Measurements from ENCODE around the gene FBXW11. TPM values are rescaled to one million over a fixed set of nuclear protein-coding genes. Genes with fewer than 3 reads are reported as not detected.

FBXW11 gene
- total RNA-seq, 1 experiment from 2014 or later, result 58.3 TPM

Other genes with a start within 250 kb of the FBXW11 start
- not detected in 2 replicates for gene SMIM23, start 220.8 kb downstream of the FBXW11 start, total RNA-seq (2014; rRNA removed; shearing (Covaris generic))
- 20.1 and 21.1 TPM in 2 replicates for gene STK10, start 181.6 kb upstream of the FBXW11 start, total RNA-seq (2014; rRNA removed; shearing (Covaris generic))
- gene EFCAB9, start 187.5 kb upstream of the FBXW11 start, total RNA-seq (2014; rRNA removed; shearing (Covaris generic)), result not detected in 2 replicates

All from RPMI7951 (cell line).